Activated naive CD8-positive, alpha-beta T cell treated with anti-CD3 and anti-CD28 coated beads for 36 hours (primary cell): ENCODE measurements around the gene FER. TPM values are rescaled to one million over a fixed set of nuclear protein-coding genes. Genes with fewer than 3 reads are reported as not detected.
"Not testable (repeated sequence)": the region's sequence is repeated elsewhere in the genome, so short reads cannot be mapped to it uniquely, and the experiment has no call there.

Experiments used
- DNase-seq: peaks from one replicate; pipeline ENCODE4 v3.0.0; 2021
- H3K27ac Mint-ChIP-seq: one replicate; pipeline ENCODE4 v1.8.0; 2022; ENCODE audit warnings: mild to moderate bottlenecking, moderate library complexity, mixed read lengths
- H3K27me3 Mint-ChIP-seq: one replicate; pipeline ENCODE4 v1.8.0; 2022; ENCODE audit warnings: mild to moderate bottlenecking, mixed read lengths
- H3K36me3 Mint-ChIP-seq: one replicate; pipeline ENCODE4 v1.8.0; 2021; ENCODE audit warnings: mild to moderate bottlenecking, mixed read lengths
- H3K4me1 Mint-ChIP-seq: one replicate; pipeline ENCODE4 v1.8.0; 2021; ENCODE audit warnings: mixed read lengths
- H3K4me3 Mint-ChIP-seq: one replicate; pipeline ENCODE4 v1.8.0; 2022; ENCODE audit warnings: mild to moderate bottlenecking, moderate library complexity, mixed read lengths
- H3K9me3 Mint-ChIP-seq: one replicate; pipeline ENCODE4 v1.8.0; 2022; ENCODE audit warnings: mixed read lengths
- total RNA-seq, 2 experiments: library from RNA; stranded (reverse); gene quantifications; one replicate each; pipeline ENCODE4 v1.2.3, GENCODE V29; 2021

Gene FER
- total RNA-seq, 2 experiments from 2014 or later, result 9.0 to 9.1 TPM

- no peak for DNase-seq
- H3K4me3 Mint-ChIP-seq, result no peak overlapping the region
- H3K4me1 Mint-ChIP-seq, result no peaks in the 10 kb centered on the region
- no peak overlapping the region for H3K27ac Mint-ChIP-seq
- no peaks in the 10 kb centered on the region for H3K27me3 Mint-ChIP-seq
- no peaks in the 10 kb centered on the region for H3K36me3 Mint-ChIP-seq
- no peaks in the 10 kb centered on the region for H3K9me3 Mint-ChIP-seq
Observed at GRCh38 chr5:108974594-108974993, 226.9 kb downstream of the FER start.

DNA sequence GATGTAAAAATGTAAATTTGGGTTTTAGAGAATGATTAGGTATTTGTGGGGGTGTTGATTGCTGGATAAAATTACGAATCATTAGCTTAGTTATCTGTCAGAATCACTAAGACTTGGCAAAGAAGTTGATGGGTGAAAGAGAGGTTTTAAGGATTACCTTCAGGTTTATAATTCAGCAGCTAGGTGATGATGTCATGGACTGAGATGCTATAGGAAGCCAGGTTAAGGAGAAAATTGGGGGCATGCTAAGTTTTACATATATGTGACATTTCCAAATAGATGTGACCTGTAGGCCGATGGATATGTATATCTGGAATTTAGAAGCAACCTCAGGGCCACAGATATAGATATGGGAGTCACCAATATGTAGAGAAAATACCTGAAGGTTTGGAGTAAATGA lies 228.0 kb downstream of the FER start:
- H3K9me3 Mint-ChIP-seq, result no peaks in the 10 kb centered on the region
- no peak overlapping the region for H3K4me3 Mint-ChIP-seq
- H3K4me1 Mint-ChIP-seq, result no peaks in the 10 kb centered on the region
- H3K27me3 Mint-ChIP-seq, result no peaks in the 10 kb centered on the region
- H3K36me3 Mint-ChIP-seq, result no peaks in the 10 kb centered on the region
- no peak for DNase-seq
- no peak overlapping the region for H3K27ac Mint-ChIP-seq

DNA sequence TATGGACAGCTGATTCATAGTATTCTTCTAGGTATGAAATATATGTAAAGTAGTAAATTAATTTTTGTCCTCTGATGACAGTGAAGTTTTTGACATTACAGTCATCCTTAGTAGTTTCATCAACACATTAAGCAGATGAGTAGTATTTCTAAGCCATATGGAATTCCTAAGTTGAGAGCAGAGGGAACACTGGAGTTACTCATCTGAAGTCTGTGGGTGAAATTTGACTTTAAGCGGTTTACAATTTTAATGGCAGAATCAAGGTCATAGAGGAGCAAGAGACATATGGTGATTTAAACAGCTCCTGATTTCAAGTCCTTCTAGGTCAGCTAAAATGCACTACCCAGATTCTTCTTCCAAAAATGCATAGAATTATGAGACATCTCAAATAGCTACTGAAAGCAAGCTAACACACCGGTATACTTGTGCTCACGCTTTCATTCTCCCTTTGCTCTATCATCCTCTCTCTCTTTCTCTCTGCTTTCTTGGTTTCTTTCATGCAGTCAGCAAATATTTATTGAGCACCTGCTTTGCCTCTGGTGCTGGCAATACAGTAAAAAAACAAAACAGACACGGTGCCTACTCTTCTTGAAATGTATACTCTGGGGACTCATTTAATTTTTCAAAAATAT lies 235.9 kb downstream of the FER start:
- Mint-ChIP-seq H3K9me3 (peaks cover 2% of the 10 kb centered on the region), H3K27me3 (no peaks in the 10 kb centered on the region), H3K4me1 (no peaks in the 10 kb centered on the region), H3K4me3 (no peak overlapping the region), H3K36me3 (peaks cover 18% of the 10 kb centered on the region), H3K27ac (no peak overlapping the region)
- no peak for DNase-seq

- Mint-ChIP-seq H3K9me3 (peaks cover 15% of the 10 kb centered on the region), H3K4me1 (no peaks in the 10 kb centered on the region), H3K4me3 (no peak overlapping the region), H3K36me3 (peaks cover 43% of the 10 kb centered on the region), H3K27me3 (no peaks in the 10 kb centered on the region), H3K27ac (no peak overlapping the region)
- no peak for DNase-seq
Observed at GRCh38 chr5:108989761-108990392, 242.2 kb downstream of the FER start.

GRCh38 chr5:108992396-108993085 lies 244.8 kb downstream of the FER start:
- not testable (repeated sequence) for H3K4me3 Mint-ChIP-seq, H3K27me3 Mint-ChIP-seq, DNase-seq, H3K27ac Mint-ChIP-seq, H3K4me1 Mint-ChIP-seq
- H3K9me3 Mint-ChIP-seq, result peaks cover 20% of the 10 kb centered on the region
- peaks cover 50% of the 10 kb centered on the region for H3K36me3 Mint-ChIP-seq

GRCh38 chr5:108993440-108993839 lies 245.7 kb downstream of the FER start:
- H3K27ac Mint-ChIP-seq, DNase-seq, H3K4me3 Mint-ChIP-seq, H3K27me3 Mint-ChIP-seq, H3K4me1 Mint-ChIP-seq: not testable (repeated sequence)
- Mint-ChIP-seq H3K36me3 (peaks cover 47% of the 10 kb centered on the region), H3K9me3 (peaks cover 18% of the 10 kb centered on the region)

GRCh38 chr5:108997720-108998119 lies 250.0 kb downstream of the FER start:
- H3K4me1 Mint-ChIP-seq, result no peaks in the 10 kb centered on the region
- H3K36me3 Mint-ChIP-seq, result peaks cover 47% of the 10 kb centered on the region
- no peak overlapping the region for H3K27ac Mint-ChIP-seq
- peaks cover 23% of the 10 kb centered on the region for H3K9me3 Mint-ChIP-seq
- no peak overlapping the region for H3K4me3 Mint-ChIP-seq
- H3K27me3 Mint-ChIP-seq, result no peaks in the 10 kb centered on the region
- no peak for DNase-seq

DNA sequence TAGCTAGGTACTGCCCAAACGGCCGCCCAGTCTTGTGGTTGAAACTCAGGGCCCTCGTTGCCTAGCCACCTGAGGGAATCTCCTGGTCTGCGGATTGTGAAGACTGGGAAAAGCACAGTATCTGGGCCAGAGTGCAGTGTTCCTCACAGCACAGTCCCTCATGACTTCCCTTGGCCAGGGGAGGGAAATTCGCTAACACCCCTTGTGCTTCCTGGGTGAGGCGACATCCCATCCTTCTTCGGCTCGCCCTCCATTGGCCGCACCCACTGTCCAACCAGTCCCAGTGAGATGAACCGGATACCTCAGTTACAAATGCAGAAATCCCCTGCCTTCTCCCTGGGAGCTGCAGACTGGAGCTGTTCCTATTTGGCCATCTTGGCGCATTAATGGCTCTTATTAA lies 250.5 kb downstream of the FER start:
- no peak overlapping the region for H3K27ac Mint-ChIP-seq
- no peak for DNase-seq
- H3K4me3 Mint-ChIP-seq, result no peak overlapping the region
- H3K36me3 Mint-ChIP-seq, result peaks cover 43% of the 10 kb centered on the region
- no peaks in the 10 kb centered on the region for H3K27me3 Mint-ChIP-seq
- H3K9me3 Mint-ChIP-seq, result peaks cover 23% of the 10 kb centered on the region
- H3K4me1 Mint-ChIP-seq, result no peaks in the 10 kb centered on the region

DNA sequence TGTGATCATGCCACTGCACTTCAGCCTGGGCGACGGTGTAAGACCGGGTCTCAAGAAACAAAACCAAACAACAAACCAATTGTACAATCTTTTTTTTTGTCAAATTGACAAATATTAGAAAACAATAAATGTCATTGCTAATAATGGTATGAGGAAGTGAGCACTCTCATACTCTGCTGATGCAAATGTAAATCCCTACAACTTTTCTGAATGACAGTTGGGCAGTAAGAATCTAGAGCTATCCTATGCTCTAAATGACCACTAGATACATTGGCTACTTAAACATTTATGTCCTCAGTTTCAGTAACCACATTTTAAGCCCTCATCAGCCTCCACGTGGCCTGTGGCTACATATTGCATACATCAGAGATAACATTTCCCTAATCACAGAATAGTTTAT lies 256.2 kb downstream of the FER start:
- Mint-ChIP-seq H3K27ac (no peak overlapping the region), H3K4me3 (no peak overlapping the region), H3K9me3 (peaks cover 5% of the 10 kb centered on the region), H3K36me3 (peaks cover 5% of the 10 kb centered on the region), H3K4me1 (peaks cover 3% of the 10 kb centered on the region), H3K27me3 (no peaks in the 10 kb centered on the region)
- no peak for DNase-seq

DNA sequence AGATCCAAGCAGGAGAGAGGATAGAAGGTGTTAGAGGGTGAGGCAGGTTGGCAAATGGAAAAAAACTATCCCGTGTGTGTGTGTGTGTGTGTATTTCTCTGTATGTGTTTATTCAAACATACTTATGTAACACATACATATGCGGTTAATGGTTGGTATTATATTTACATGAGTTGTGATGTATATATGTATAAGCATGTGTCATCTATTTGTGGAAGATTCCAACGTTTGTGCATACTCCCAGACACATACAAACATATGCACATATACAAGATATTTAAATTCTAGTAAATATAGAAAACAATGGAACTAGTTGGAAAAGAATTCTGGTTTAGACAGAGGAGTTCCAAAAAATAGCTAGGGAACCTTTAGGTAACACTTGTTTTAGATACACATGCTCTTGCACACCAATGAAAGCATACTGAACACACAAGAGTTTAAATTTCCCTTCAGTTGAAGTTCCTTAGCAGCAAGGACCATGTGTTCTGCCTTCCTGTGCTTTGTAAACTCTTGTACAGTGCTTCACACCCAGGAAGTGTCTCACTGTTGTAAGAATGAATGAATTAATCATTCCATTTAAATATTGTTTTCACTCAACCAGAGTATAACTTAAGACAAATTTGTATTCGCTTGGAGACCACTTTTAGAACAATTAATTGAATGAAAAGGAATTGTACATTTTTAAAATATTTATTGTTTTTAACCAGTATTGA lies 257.8 kb downstream of the FER start:
- no peak overlapping the region for H3K4me3 Mint-ChIP-seq
- no peaks in the 10 kb centered on the region for H3K27me3 Mint-ChIP-seq
- peaks cover 4% of the 10 kb centered on the region for H3K9me3 Mint-ChIP-seq
- no peak for DNase-seq
- H3K36me3 Mint-ChIP-seq, result peaks cover 5% of the 10 kb centered on the region
- H3K4me1 Mint-ChIP-seq, result peaks cover 3% of the 10 kb centered on the region
- no peak overlapping the region for H3K27ac Mint-ChIP-seq

- peaks cover 3% of the 10 kb centered on the region for H3K4me1 Mint-ChIP-seq
- H3K4me3 Mint-ChIP-seq, result no peak overlapping the region
- peaks cover 3% of the 10 kb centered on the region for H3K36me3 Mint-ChIP-seq
Observed at GRCh38 chr5:109006129-109006528, 258.4 kb downstream of the FER start.

GRCh38 chr5:109016300-109016699 lies 268.6 kb downstream of the FER start:
- Mint-ChIP-seq H3K27ac (no peak overlapping the region), H3K4me3 (no peak overlapping the region)
- no peak for DNase-seq

More at GRCh38 chr5:109006129-109006528, 258.4 kb downstream of the FER start:
- H3K9me3 Mint-ChIP-seq, result peaks cover 4% of the 10 kb centered on the region
- no peak overlapping the region for H3K27ac Mint-ChIP-seq
- no peak for DNase-seq
- no peaks in the 10 kb centered on the region for H3K27me3 Mint-ChIP-seq

DNA sequence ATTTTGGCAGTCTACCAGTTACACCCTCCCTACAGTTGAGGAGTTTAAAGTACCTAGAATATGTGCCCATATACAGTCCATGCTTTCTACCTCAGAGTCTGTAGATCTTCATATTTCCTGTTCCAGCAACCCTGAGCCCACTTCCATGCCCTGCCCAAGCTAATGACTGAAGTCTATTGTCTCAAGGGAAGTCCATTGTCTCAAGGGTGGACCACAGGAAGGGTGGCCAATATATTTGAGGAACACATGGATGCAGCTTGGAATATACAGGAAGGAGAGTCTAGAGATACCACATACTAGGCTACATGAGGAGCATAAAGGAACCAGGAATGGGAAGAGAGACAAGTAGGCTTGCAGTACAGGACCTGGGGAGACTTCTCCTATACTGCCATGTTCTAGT lies 274.4 kb downstream of the FER start:
- H3K27me3 Mint-ChIP-seq, result no peaks in the 10 kb centered on the region
- H3K27ac Mint-ChIP-seq, result no peak overlapping the region
- no peaks in the 10 kb centered on the region for H3K4me1 Mint-ChIP-seq
- H3K36me3 Mint-ChIP-seq, result peaks cover 12% of the 10 kb centered on the region
- H3K4me3 Mint-ChIP-seq, result no peak overlapping the region
- no peaks in the 10 kb centered on the region for H3K9me3 Mint-ChIP-seq
- no peak for DNase-seq

More at GRCh38 chr5:109016300-109016699, 268.6 kb downstream of the FER start:
- Mint-ChIP-seq H3K36me3 (peaks cover 7% of the 10 kb centered on the region), H3K27me3 (no peaks in the 10 kb centered on the region), H3K9me3 (peaks cover 5% of the 10 kb centered on the region), H3K4me1 (peaks cover 4% of the 10 kb centered on the region)

GRCh38 chr5:109025729-109026128 lies 278.0 kb downstream of the FER start:
- not testable (repeated sequence) for H3K4me1 Mint-ChIP-seq, H3K4me3 Mint-ChIP-seq, H3K27me3 Mint-ChIP-seq, DNase-seq, H3K9me3 Mint-ChIP-seq, H3K27ac Mint-ChIP-seq
- H3K36me3 Mint-ChIP-seq, result peaks cover 12% of the 10 kb centered on the region

DNA sequence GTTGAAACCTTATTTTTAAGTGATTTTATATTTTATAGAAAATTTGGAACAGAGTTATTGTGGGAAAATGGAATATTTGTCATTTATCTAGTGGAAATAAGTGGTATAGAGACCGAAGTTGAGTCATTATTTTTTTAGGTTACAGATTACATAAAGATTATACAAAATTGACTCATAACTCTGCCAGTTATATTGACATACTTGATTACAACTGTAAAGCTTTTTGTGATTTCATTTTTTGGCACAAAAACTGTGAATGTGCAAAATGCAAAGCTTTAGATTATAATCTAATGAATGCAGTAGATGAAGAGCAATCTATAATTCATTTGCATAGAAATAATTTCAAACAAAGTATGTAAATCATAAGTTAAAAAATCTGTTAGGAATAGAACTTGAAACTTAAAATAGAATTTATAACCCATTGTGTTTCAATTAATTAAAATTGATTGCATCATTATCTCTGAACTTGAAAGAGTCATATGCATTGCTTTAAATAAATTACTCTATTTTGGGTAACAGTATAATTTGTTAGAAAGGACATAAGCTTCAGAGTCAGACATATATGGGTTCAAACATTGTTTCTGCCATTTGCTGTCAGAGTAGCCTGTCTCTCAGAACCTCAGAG lies 280.4 kb downstream of the FER start:
- Mint-ChIP-seq H3K9me3 (no peaks in the 10 kb centered on the region), H3K4me1 (no peaks in the 10 kb centered on the region), H3K27me3 (no peaks in the 10 kb centered on the region), H3K4me3 (no peak overlapping the region), H3K36me3 (peaks cover 12% of the 10 kb centered on the region), H3K27ac (no peak overlapping the region)
- no peak for DNase-seq
